ENCODE measurements around the gene BCAR3. TPM values are rescaled to one million over a fixed set of nuclear protein-coding genes. Genes with fewer than 3 reads are reported as not detected.

BCAR3 gene
- total RNA-seq, 1 donor from 2014 or later: 22.8 TPM

- Histone ChIP-seq H3K36me3 (no peaks in the 10 kb centered on the region), H3K27me3 (no peaks in the 10 kb centered on the region), H3K4me1 (peaks cover 64% of the 10 kb centered on the region), H3K27ac (no peak overlapping the region), H3K9me3 (no peaks in the 10 kb centered on the region), H3K4me3 (no peak overlapping the region)
- intact Hi-C loops (cut with DNase I): loop anchor here (5.0 kb wide), 1 partner anchor 1296 kb away; no protein-coding TSS in a partner anchor
- no peak for TF ChIP-seq CTCF (IDR thresholded peaks at IDR 0.05)
- TF ChIP-seq POLR2A (IDR thresholded peaks at IDR 0.05): no peak
- DNase-seq (ENCODE audit: extremely low spot score in 2 of 2): no peak
Observed at GRCh38 chr1:93598396-93598795, 83.2 kb downstream of the BCAR3 start.

GRCh38 chr1:93597709-93598108 lies 83.9 kb downstream of the BCAR3 start:
- no peaks in the 10 kb centered on the region for H3K9me3 ChIP-seq
- H3K4me3 ChIP-seq: no peak overlapping the region
- intact Hi-C loops (cut with DNase I): loop anchor here (5.0 kb wide), 1 partner anchor 1295 kb away; no protein-coding TSS in a partner anchor
- no peaks in the 10 kb centered on the region for H3K36me3 ChIP-seq
- TF ChIP-seq POLR2A (IDR thresholded peaks at IDR 0.05) (no peak), CTCF (IDR thresholded peaks at IDR 0.05) (no peak), POLR2AphosphoS5 (IDR thresholded peaks at IDR 0.05; ENCODE audit: insufficient read depth in 1 of 2, low read depth in 1 of 2) (no peak)
- H3K4me1 ChIP-seq: peaks cover 71% of the 10 kb centered on the region
- H3K27me3 ChIP-seq: no peaks in the 10 kb centered on the region
- no peak for DNase-seq (ENCODE audit: extremely low spot score in 2 of 2)
- no peak overlapping the region for H3K27ac ChIP-seq

- Histone ChIP-seq H3K27me3 (no peaks in the 10 kb centered on the region), H3K36me3 (no peaks in the 10 kb centered on the region), H3K27ac (no peak overlapping the region), H3K4me1 (peaks cover 83% of the 10 kb centered on the region), H3K9me3 (no peaks in the 10 kb centered on the region), H3K4me3 (no peak overlapping the region)
- no peak for DNase-seq (ENCODE audit: extremely low spot score in 2 of 2)
- intact Hi-C loops (cut with DNase I): loop anchor here (5.0 kb wide), 1 partner anchor 1294 kb away; no protein-coding TSS in a partner anchor
- TF ChIP-seq POLR2A (IDR thresholded peaks at IDR 0.05) (no peak), CTCF (IDR thresholded peaks at IDR 0.05) (no peak), POLR2AphosphoS5 (IDR thresholded peaks at IDR 0.05; ENCODE audit: insufficient read depth in 1 of 2, low read depth in 1 of 2) (no peak)
Observed at GRCh38 chr1:93596329-93597089, 85.1 kb downstream of the BCAR3 start.

GRCh38 chr1:93595743-93596142 lies 85.9 kb downstream of the BCAR3 start:
- DNase-seq (ENCODE audit: extremely low spot score in 2 of 2): no peak
- no peak for TF ChIP-seq CTCF (IDR thresholded peaks at IDR 0.05)
- TF ChIP-seq POLR2A (IDR thresholded peaks at IDR 0.05): no peak
- TF ChIP-seq POLR2AphosphoS5 (IDR thresholded peaks at IDR 0.05; ENCODE audit: insufficient read depth in 1 of 2, low read depth in 1 of 2): no peak
- peaks cover 86% of the 10 kb centered on the region for H3K4me1 ChIP-seq

GRCh38 chr1:93595266-93595665 lies 86.4 kb downstream of the BCAR3 start:
- H3K36me3 ChIP-seq: no peaks in the 10 kb centered on the region
- no peak for TF ChIP-seq CTCF (IDR thresholded peaks at IDR 0.05)
- TF ChIP-seq POLR2A (IDR thresholded peaks at IDR 0.05): no peak
- no peak for TF ChIP-seq POLR2AphosphoS5 (IDR thresholded peaks at IDR 0.05; ENCODE audit: insufficient read depth in 1 of 2, low read depth in 1 of 2)
- no peaks in the 10 kb centered on the region for H3K9me3 ChIP-seq
- DNase-seq (ENCODE audit: extremely low spot score in 2 of 2): no peak
- H3K4me3 ChIP-seq: no peak overlapping the region
- H3K27ac ChIP-seq: no peak overlapping the region
- no peaks in the 10 kb centered on the region for H3K27me3 ChIP-seq
- intact Hi-C loops (cut with DNase I): loop anchor here (5.0 kb wide), 1 partner anchor 1293 kb away; no protein-coding TSS in a partner anchor
- peaks cover 86% of the 10 kb centered on the region for H3K4me1 ChIP-seq

More at GRCh38 chr1:93595743-93596142, 85.9 kb downstream of the BCAR3 start:
- intact Hi-C loops (cut with DNase I): loop anchor here (5.0 kb wide), 1 partner anchor 1293 kb away; no protein-coding TSS in a partner anchor
- H3K27ac ChIP-seq: no peak overlapping the region
- no peaks in the 10 kb centered on the region for H3K27me3 ChIP-seq
- H3K9me3 ChIP-seq: no peaks in the 10 kb centered on the region
- no peak overlapping the region for H3K4me3 ChIP-seq
- H3K36me3 ChIP-seq: no peaks in the 10 kb centered on the region

Data from vagina (tissue), 2 donors.